Urothelium cell line (cell line): ENCODE measurements around the gene FBXO2.

ENCODE experiments used
- DNase-seq: peaks from one replicate; pipeline ENCODE4 v3.0.0; 2011; ENCODE audit warnings: low spot score, mixed read lengths
- FAIRE-seq: peaks from 2 replicates; lab custom pipeline; 2011; peaks lifted over from hg19 to GRCh38; lab: Jason Lieb, UNC

FBXO2 gene

GRCh38 chr1:11654137-11654938 lies at the start of gene FBXO2, which contains the start of gene FBXO44:
FBXO2 (minus strand) TSS chr1:11654429; CDS start chr1:11654340, 89 bp downstream.
FBXO44 (plus strand) TSS chr1:11654877; CDS start chr1:11655836, 959 bp downstream.
- no peak for FAIRE-seq
- DNase-seq = peak; percentile 80

- FAIRE-seq = no peak
- DNase-seq = no peak
Measured at GRCh38 chr1:11703357-11704193, 49.3 kb upstream of the FBXO2 start.

DNA sequence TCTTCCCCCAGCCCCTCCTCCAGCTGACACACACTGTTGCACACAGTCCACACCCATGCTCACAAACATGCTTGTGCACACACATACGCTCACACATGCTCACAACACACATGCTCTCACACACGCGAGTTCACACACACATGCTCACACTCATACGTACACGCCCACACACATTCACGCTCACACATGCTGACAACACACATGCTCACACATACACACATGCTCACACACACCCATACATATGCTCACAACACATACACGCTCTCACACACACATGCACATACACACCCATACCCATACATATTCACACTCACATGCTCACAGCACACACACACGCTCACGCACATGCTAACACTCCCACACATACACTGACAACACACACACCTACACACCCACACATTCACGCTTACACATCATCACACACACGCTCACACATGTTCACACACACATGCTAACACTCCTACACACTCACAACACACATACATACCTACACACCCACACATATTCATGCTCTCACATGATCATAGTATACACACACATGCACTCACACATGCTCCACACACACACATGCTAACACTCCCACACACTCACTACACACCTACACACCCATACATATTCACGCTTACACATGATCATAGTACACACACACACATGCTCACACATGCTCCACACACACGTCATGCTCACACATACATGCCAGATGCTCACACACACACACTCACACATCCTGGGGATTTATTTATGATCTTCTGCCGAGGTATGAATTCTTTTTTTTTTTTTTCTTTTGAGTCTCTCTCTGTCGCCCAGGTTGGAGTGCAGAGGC lies 48.0 kb upstream of the FBXO2 start:
- peak; percentile 99 for FAIRE-seq

DNA sequence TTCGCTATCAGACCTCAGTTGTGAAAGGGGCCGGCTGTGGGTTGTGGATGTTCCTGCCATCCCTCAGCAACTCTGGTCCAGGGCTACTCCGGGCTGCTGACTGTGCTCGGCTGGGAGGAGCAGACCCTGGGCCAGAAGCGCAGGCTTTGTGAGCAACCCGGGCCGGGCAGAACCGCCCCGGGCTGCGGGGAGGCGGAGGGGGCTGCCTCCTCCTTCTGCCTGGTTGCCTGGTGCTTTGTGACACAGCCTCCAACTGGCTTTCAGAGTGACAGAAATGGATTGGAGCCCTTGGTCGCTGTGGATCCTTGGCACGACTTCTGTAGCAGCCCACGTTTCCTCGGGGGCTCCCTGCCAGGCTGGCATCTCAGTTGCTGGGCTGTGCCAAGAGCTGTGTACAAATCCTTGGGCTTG lies 47.3 kb upstream of the FBXO2 start:
- DNase-seq (no peak), FAIRE-seq (no peak)

More for the DNA sequence above, 48.0 kb upstream of the FBXO2 start:
- DNase-seq = no peak

- FAIRE-seq (no peak), DNase-seq (no peak)
Measured at GRCh38 chr1:11700601-11701467, 46.6 kb upstream of the FBXO2 start.

GRCh38 chr1:11697893-11698210 lies 43.6 kb upstream of the FBXO2 start:
- FAIRE-seq (no peak), DNase-seq (no peak)

DNA sequence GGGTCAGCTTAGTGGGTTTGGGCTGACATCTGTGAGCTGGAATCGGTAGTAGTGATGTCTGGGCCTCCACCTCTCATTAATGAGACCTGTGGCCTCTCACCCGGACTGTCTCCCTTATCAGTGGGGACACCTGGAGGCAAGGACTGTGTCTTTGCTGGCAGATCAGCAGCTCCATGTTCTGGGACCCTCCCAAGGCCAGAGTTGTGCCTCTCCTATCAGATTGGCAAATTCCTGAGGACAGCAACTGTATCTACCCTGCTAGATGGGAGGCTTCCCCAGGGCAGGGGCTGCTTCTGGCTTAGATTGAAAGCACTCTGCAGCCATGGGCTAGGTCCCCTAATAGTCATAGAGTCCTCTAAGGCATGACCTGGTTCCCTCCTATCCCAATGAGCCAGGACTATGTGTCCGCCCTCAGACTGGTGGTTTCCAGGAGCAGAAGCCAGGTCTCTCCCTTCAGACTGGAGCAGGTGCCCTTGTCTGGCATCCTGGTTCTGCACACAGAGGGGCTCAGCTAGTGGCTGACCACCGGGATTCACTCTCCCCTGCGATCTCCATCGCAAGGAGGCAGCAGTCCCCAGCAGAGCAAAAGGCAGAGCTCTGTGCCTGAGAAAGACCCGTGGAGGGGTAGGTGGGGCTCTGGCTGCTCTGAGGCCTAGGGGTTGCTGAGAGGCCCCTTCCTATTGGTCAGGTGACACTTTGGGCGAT lies 43.1 kb upstream of the FBXO2 start:
- FAIRE-seq = no peak
- no peak for DNase-seq

DNA sequence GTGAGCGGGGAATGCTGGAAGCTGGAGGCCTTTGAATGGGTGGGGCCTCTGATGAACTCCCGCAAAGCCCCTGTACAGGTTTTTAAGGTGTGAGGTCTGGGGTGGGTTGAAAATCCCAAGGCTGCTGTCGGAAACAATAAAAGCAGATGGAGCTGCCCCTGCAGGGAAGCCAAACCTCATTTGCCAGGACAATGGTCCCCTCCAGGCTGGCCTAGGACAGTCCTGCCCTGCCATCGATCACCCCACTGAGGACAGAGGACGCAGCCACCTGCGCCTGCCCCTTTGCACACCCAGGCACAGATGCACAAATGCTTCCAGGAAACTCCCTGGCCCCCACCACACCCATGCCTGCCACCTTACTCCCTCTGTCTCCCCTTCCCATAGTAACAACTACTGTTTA lies 41.6 kb upstream of the FBXO2 start:
- no peak for DNase-seq
- FAIRE-seq = no peak

- no peak for DNase-seq
- no peak for FAIRE-seq
Measured at GRCh38 chr1:11693917-11694316, 39.7 kb upstream of the FBXO2 start.

DNA sequence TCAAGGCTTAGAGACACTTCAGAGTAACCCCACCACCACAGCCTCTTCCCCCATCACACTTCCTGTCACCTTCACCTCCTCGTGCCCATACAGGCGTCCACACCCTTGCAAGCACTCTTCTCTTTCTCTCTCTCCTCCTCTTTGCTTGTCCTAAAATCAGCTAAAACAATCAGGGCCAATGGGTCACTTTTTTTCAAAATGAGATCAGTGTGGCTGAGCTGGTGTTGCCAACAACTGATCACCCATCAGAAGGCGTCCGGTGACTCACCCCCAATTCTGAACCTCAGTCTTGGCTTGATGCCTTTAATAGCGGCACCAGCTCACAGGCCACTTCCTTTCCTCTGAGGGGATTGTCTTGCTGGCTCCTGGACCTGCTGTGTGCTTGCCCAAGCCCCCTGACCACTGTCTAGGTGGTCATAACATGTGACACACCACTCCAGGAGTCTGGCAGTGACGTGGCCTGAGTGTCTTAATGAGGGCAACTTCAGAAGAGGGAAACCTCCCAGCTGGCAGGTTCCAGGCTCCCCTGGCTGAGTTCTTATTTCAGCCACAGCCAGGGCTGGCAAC lies 38.9 kb upstream of the FBXO2 start:
- DNase-seq (peak; percentile 93), FAIRE-seq (no peak)

DNA sequence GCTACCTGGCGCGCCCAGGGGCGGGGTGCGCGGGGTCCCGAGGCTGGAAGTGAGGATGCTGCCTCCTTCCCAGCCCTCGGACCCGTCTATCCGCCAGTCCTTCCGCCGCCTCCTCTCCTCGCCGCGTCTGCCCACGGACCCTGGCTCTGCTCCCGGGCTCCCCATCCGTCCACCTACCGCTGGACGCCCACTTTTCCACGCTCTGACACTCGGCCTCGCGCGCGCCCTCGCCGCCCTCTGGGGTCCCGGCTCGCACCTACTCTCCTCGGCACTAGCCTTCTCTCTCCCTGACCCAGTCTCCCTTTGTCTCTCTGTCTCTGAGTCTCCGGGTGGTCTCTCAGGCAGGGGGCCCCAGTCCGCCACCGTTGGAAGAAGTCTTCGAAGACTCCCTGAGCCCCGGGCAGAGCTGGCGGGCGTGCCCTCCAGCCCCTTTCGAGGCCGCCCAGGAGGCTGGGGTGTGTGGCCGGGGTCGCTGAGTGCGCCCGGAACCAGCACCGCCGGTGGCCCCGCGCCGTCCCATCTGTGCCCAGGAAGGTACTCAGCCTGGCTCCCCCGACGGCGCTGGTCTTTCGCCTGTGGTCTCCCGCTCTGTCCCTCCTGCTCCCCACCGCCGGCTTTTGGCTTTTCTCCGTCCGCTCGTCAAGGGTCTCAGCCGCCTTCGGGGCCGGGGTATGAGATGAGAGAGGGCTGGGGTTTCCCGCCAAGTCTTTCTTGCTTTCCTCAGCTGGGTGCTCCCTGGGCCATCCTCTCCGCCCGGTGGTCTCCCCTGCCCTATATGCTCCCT lies 37.9 kb upstream of the FBXO2 start:
- no peak for FAIRE-seq
- DNase-seq = no peak

GRCh38 chr1:11691302-11691914 lies 37.2 kb upstream of the FBXO2 start, which contains the start of gene DRAXIN:
DRAXIN (plus strand) TSS chr1:11691710; CDS start chr1:11706259, 14,549 bp downstream.
- DNase-seq (peak; percentile 37), FAIRE-seq (no peak)

GRCh38 chr1:11690397-11691301 lies 36.4 kb upstream of the FBXO2 start:
- DNase-seq (no peak), FAIRE-seq (no peak)

GRCh38 chr1:11688506-11688905 lies 34.3 kb upstream of the FBXO2 start:
- FAIRE-seq = no peak
- no peak for DNase-seq

GRCh38 chr1:11685210-11685752 lies 31.1 kb upstream of the FBXO2 start:
- FAIRE-seq (no peak), DNase-seq (no peak)

DNA sequence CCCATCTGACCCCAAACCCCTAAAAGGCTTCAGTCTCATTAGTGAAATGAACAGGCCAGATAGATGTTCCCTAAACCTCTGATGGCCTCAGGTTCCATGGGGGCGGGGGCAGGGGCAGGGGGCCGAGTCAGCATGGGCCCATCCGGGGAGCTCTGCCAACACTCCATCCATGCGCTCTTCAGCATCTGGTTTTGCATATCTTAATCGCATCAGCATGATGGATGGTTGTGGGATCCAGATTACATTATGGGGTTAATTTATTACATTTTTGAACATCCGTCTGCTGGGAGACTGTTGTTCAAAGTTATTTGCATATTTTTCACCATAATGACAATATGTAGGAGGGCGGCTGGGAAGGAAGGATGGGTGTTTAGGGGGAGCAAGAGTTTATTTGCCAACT lies 29.8 kb upstream of the FBXO2 start:
- FAIRE-seq = no peak
- no peak for DNase-seq

DNA sequence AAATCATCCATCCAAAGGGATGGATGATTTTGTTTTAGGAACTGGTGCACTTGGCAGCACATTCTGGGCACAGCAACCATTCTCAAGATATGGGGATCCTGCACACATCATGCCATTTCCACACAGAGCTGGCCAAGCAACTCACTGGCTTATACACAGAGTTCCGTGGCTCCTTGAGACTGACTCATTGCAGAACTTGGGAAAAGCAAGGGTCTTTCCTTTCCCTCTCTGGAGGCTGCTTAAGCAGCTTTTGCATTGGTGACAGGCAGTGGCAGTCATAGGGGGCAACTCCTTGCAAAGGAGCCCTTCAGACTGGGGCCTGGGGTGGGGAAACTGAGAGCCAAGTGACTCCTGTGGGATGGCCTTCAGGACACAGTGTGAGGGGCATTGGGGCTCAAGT lies 28.6 kb upstream of the FBXO2 start:
- DNase-seq (no peak), FAIRE-seq (no peak)
